GM13977 (cell line): Measurements from ENCODE around the gene MISP3.

Source experiments
- DNase-seq: peaks from one replicate; pipeline ENCODE4 v3.0.0; 2012; ENCODE audit warnings: low spot score
- CTCF ChIP-seq: IDR thresholded peaks from 2 replicates; pipeline ENCODE4 v1.5.1; 2012; ENCODE audit warnings: mild to moderate bottlenecking, control low read depth; ENCODE audit not compliant: insufficient read depth; ENCODE audit errors: extremely low read depth, missing control alignments
- in situ Hi-C: fragments of 300-500 bp; cut with MboI; formaldehyde crosslinking; loops from one replicate; pipeline ENCODE4 v1.12.0; 2022; ENCODE audit warnings: low sequenced_read_pairs, low pct_unique_long_range_greater_than_20kb, mixed read lengths, inconsistent platforms; ENCODE audit not compliant: unreplicated experiment

Gene MISP3

DNA sequence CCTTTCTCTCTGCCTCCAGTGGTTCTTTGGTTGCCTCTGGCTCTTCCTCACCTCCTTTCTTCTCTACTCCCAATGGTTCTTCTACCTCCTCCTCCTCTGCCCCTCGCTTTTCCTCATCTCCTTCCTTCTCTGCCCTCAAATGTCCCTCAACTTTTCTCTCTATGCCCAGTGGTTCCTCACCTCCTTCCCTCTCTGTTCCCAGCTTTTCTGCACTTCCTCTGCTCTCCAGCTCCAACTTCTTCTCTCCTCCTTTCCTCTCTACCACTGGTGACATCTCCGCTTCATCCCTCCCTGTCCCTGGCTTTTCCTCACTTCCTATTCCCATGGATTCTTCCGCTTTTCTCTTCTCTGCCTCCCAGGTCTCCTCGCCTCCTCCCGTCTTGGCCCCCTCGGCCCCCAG, 18.5 kb upstream of the MISP3 start:
- TF ChIP-seq CTCF = no peak
- no peak for DNase-seq
- in situ Hi-C loops = loop anchor here (25.0 kb wide), 1 partner anchor 467 kb away; no protein-coding TSS in a partner anchor

DNA sequence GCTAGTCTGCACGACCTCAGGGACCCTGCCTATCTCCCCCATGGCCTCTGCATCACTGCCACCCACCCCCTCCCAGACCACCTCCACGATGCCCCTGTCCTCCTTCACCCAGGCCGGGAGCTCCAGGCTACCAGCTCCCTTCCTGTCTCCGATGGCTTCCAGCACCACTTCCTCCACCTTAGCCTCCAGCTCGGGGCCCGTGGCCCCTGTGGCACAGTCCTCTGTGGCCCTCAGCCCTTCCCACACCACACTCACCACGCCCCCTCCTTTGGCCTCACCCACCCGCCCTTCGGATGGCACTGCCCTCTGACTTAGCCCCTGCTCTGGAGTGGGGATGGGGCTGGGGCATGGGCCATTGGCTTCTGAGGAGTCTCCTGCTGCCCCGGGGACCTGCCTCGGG, 17.9 kb upstream of the MISP3 start:
- in situ Hi-C loops = loop anchor here (25.0 kb wide), 1 partner anchor 467 kb away; no protein-coding TSS in a partner anchor

GRCh38 chr19:14055396-14055795, 17.2 kb upstream of the MISP3 start:
- in situ Hi-C loops = loop anchor here (25.0 kb wide), 1 partner anchor 468 kb away; no protein-coding TSS in a partner anchor
- TF ChIP-seq CTCF = no peak
- no peak for DNase-seq

More for the DNA sequence above, 17.9 kb upstream of the MISP3 start:
- TF ChIP-seq CTCF = no peak
- no peak for DNase-seq

GRCh38 chr19:14056069-14056666, 16.4 kb upstream of the MISP3 start:
- TF ChIP-seq CTCF = no peak
- in situ Hi-C loops = loop anchor here (25.0 kb wide), 1 partner anchor 469 kb away; no protein-coding TSS in a partner anchor

DNA sequence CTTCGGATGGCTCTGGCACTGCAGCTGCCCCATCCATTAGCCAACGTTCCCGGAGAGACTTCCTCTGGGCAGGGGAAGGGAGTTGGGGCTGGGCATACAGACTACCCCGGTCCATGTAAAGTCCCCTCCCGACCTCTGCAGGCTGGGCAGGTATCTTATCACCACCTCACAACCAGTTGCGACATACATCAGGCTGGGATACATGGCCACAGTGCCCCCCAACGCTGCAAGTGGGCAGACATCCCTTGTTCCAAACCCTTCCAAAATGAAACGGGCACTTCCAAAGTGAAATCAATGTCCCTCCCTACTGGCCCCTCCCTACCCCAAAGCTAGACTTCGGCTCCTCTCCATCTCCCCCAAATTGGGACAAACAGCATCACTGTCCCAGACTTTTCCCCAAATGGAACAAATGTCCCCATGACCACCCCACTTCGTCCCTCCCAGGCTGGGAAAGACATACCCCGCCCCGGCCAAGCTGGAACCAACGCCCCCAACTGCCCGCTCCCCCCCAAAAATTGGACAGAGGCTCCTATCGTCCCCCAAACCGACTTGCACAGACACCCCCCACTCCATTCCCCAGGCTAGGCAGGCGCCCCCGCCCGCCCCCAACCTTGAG, 15.7 kb upstream of the MISP3 start:
- DNase-seq = no peak
- in situ Hi-C loops = loop anchor here (25.0 kb wide), 1 partner anchor 470 kb away; no protein-coding TSS in a partner anchor
- no peak for TF ChIP-seq CTCF

More at GRCh38 chr19:14056069-14056666, 16.4 kb upstream of the MISP3 start:
- DNase-seq = no peak

- no peak for DNase-seq
- no peak for TF ChIP-seq CTCF
- in situ Hi-C loops = loop anchor here (25.0 kb wide), 1 partner anchor 471 kb away; no protein-coding TSS in a partner anchor
Measured at GRCh38 chr19:14058182-14059092, 14.1 kb upstream of the MISP3 start.
